SK-N-SH (cell line): ENCODE data around the gene CAPN5. TPM values are rescaled to one million over a fixed set of nuclear protein-coding genes. Genes with fewer than 3 reads are reported as not detected.

ENCODE experiments used
- CTCF ChIA-PET: fragments of 300-600, 350-600 bp; formaldehyde crosslinking; extraction: SDS; loops from one replicate; lab custom pipeline; 2021; lab: Yijun Ruan, JAX
- POLR2A ChIA-PET: fragments of 350-600 bp; sonication (Branson Sonifier 250); formaldehyde crosslinking; extraction: SDS; loops from one replicate; lab custom pipeline; 2020; ENCODE audit warnings: antibody characterized with exemption, inconsistent platforms; lab: Yijun Ruan, JAX
- DNase-seq: peaks from one replicate; pipeline ENCODE4 v3.0.0; 2012
- H2AFZ ChIP-seq: fragments of 200-600 bp; sonication (generic); 2 replicates; pipeline ENCODE4 v1.8.1; 2016; ENCODE audit warnings: antibody characterized with exemption, mild to moderate bottlenecking, low read depth
- H3F3A ChIP-seq: fragments of 200-600 bp; sonication (generic); replicated peaks from 2 replicates; pipeline ENCODE3; 2016; ENCODE audit warnings: antibody characterized with exemption, mild to moderate bottlenecking; ENCODE audit not compliant: insufficient read depth
- H3K27ac ChIP-seq, 2 experiments: fragments of 200-500 bp in 1 of 2; fragments of 200-600 bp in 1 of 2; sonication (Bioruptor generic) in 1 of 2; sonication (generic), shearing (Covaris generic) in 1 of 2; 2 replicates each; pipeline versions ENCODE4 v1.5.1 to v1.6.1; 2014 to 2016; ENCODE audit warnings: low read depth in 2 of 2, inconsistent platforms in 1 of 2, low read length in 1 of 2, mild to moderate bottlenecking in 1 of 2, mixed read lengths in 1 of 2
- H3K27me3 ChIP-seq: fragments of 200-600 bp; sonication (generic), shearing (Covaris generic); 2 replicates; pipeline ENCODE4 v1.6.1; 2016; ENCODE audit warnings: mixed run types; ENCODE audit not compliant: insufficient read depth
- H3K36me3 ChIP-seq, 2 experiments: fragments of 200-500 bp in 1 of 2; fragments of 200-600 bp in 1 of 2; sonication (Bioruptor generic) in 1 of 2; sonication (generic) in 1 of 2; replicated peaks in 1 of 2; 2 replicates each; pipeline versions ENCODE3 to v1.5.1; 2014 to 2016; ENCODE audit warnings: low read length in 1 of 2, mild to moderate bottlenecking in 1 of 2; ENCODE audit not compliant: insufficient read depth in 2 of 2, control insufficient read depth in 1 of 2
- H3K4me1 ChIP-seq, 2 experiments: fragments of 200-500 bp in 1 of 2; fragments of 200-600 bp in 1 of 2; sonication (Bioruptor generic) in 1 of 2; sonication (generic), shearing (Covaris generic) in 1 of 2; 2 replicates each; pipeline versions ENCODE4 v1.5.1 to v1.6.1; 2014 to 2016; ENCODE audit warnings: low read depth in 1 of 2, low read length in 1 of 2, mixed run types in 1 of 2; ENCODE audit not compliant: insufficient read depth in 2 of 2, control insufficient read depth in 1 of 2
- H3K4me2 ChIP-seq: fragments of 200-600 bp; sonication (generic), shearing (Covaris generic); 2 replicates; pipeline ENCODE4 v1.6.1; 2017; ENCODE audit warnings: mixed run types
- H3K4me3 ChIP-seq, 2 experiments: fragments of 200-500 bp in 1 of 2; fragments of 200-600 bp in 1 of 2; sonication (Bioruptor generic) in 1 of 2; sonication (generic), shearing (Covaris generic) in 1 of 2; 2 replicates each; pipeline versions ENCODE4 v1.5.1 to v1.8.1; 2014 to 2016; ENCODE audit warnings: low read depth in 2 of 2, inconsistent platforms in 1 of 2, low read length in 1 of 2, mild to moderate bottlenecking in 1 of 2, mixed read lengths in 1 of 2, moderate library complexity in 1 of 2
- H3K79me2 ChIP-seq: fragments of 200-600 bp; sonication (generic); 2 replicates; pipeline ENCODE4 v1.8.1; 2017; ENCODE audit warnings: mild to moderate bottlenecking; ENCODE audit not compliant: insufficient read depth
- H3K9ac ChIP-seq: fragments of 200-600 bp; sonication (generic); 2 replicates; pipeline ENCODE4 v1.6.1; 2017; ENCODE audit warnings: mixed run types
- H3K9me2 ChIP-seq: fragments of 200-600 bp; sonication (generic); 2 replicates; pipeline ENCODE4 v1.6.1; 2017; ENCODE audit warnings: mixed run types
- H3K9me3 ChIP-seq: fragments of 200-600 bp; sonication (generic); 2 replicates; pipeline ENCODE4 v1.6.1; 2017; ENCODE audit warnings: mixed run types, mild to moderate bottlenecking, moderate library complexity
- H4K20me1 ChIP-seq: fragments of 200-600 bp; sonication (generic); 2 replicates; pipeline ENCODE4 v1.6.1; 2017; ENCODE audit warnings: mild to moderate bottlenecking, mixed run types; ENCODE audit not compliant: insufficient read depth
- CHD2 ChIP-seq: fragments of 150-350 bp; IDR thresholded peaks from 2 replicates; pipeline ENCODE4 v1.6.1; 2018; ENCODE audit warnings: low read length; ENCODE audit not compliant: partially characterized antibody
- ELF1 ChIP-seq: IDR thresholded peaks from 2 replicates; pipeline ENCODE4 v1.4.0; 2012
- EZH2phosphoT487 ChIP-seq: fragments of 200-600 bp; sonication (generic); IDR thresholded peaks from 2 replicates; pipeline ENCODE4 v1.6.1; 2017; ENCODE audit warnings: low read depth, mixed run types, mild to moderate bottlenecking, antibody characterized with exemption, moderate library complexity, borderline replicate concordance
- GATA2 ChIP-seq: sonication (generic); formaldehyde crosslinking; IDR thresholded peaks from 2 replicates; pipeline ENCODE4 v1.5.0; 2020; ENCODE audit warnings: mild to moderate bottlenecking, missing genetic modification reagents
- MEF2A ChIP-seq: IDR thresholded peaks from 2 replicates; pipeline ENCODE4 v1.4.0; 2012; ENCODE audit warnings: low read depth, borderline replicate concordance
- MXI1 ChIP-seq: IDR thresholded peaks from 2 replicates; pipeline ENCODE4 v1.6.1; 2012; ENCODE audit warnings: mild to moderate bottlenecking, low read depth, low read length, improper control_type of control experiment
- NFIC ChIP-seq: IDR thresholded peaks from 2 replicates; pipeline ENCODE4 v1.4.0; 2012; ENCODE audit warnings: borderline replicate concordance
- NRF1 ChIP-seq: IDR thresholded peaks from 2 replicates; pipeline ENCODE4 v1.6.1; 2012; ENCODE audit warnings: low read depth, mild to moderate bottlenecking, low read length
- POLR2AphosphoS5 ChIP-seq: IDR thresholded peaks from 2 replicates; pipeline ENCODE4 v1.6.1; 2012; ENCODE audit warnings: low read depth, low read length
- RAD21 ChIP-seq: IDR thresholded peaks from 2 replicates; pipeline ENCODE4 v1.6.1; 2012; ENCODE audit warnings: mild to moderate bottlenecking, low read length
- RFX5 ChIP-seq: IDR thresholded peaks from 2 replicates; pipeline ENCODE4 v1.6.1; 2012; ENCODE audit warnings: mild to moderate bottlenecking, improper control_type of control experiment, low read length
- RXRA ChIP-seq: IDR thresholded peaks from 2 replicates; pipeline ENCODE4 v1.4.0; 2012; ENCODE audit warnings: low read depth, mild to moderate bottlenecking, borderline replicate concordance
- SIN3A ChIP-seq: IDR thresholded peaks from 2 replicates; pipeline ENCODE4 v1.6.1; 2012; ENCODE audit warnings: low read depth, mild to moderate bottlenecking, low read length, moderate library complexity, borderline replicate concordance
- TAF1 ChIP-seq: IDR thresholded peaks from 2 replicates; pipeline ENCODE4 v1.6.1; 2012; ENCODE audit warnings: low read depth, mild to moderate bottlenecking, low read length, moderate library complexity, borderline replicate concordance
- TEAD4 ChIP-seq: IDR thresholded peaks from 2 replicates; pipeline ENCODE4 v1.4.0; 2012; ENCODE audit warnings: mild to moderate bottlenecking, borderline replicate concordance; ENCODE audit not compliant: insufficient read depth
- WGBS: methylation state at CpG from one replicate; pipeline ENCODE4 v1.1.6; 2017; ENCODE audit warnings: low lambda C conversion rate; 5-methylcytosine and 5-hydroxymethylcytosine counted together
- polyA plus RNA-seq, 3 experiments: library from polyadenylated mRNA; depleted of rRNA; stranded (reverse); fragments of >200 nt; gene quantifications; 2 replicates each; pipeline ENCODE4 v1.2.3, GENCODE V29; 2012
- TF ChIP-seq, protein P1 (sequence below): IDR thresholded peaks from 2 replicates; pipeline ENCODE4 v1.6.1; 2012; ENCODE audit warnings: mild to moderate bottlenecking, low read depth, low read length, moderate library complexity
- TF ChIP-seq, protein P2 (sequence below): fragments of 150-350 bp; IDR thresholded peaks from 2 replicates; pipeline ENCODE4 v1.6.1; 2016; ENCODE audit warnings: mild to moderate bottlenecking, low read depth, low read length
- TF ChIP-seq, protein P3 (sequence below): IDR thresholded peaks from 2 replicates; pipeline ENCODE4 v1.4.0; 2012; ENCODE audit warnings: low read depth

The CAPN5 gene
- polyA plus RNA-seq, 1 of the 3 experiments (the other 2 are of a cell fraction), result 33.1 TPM

DNA sequence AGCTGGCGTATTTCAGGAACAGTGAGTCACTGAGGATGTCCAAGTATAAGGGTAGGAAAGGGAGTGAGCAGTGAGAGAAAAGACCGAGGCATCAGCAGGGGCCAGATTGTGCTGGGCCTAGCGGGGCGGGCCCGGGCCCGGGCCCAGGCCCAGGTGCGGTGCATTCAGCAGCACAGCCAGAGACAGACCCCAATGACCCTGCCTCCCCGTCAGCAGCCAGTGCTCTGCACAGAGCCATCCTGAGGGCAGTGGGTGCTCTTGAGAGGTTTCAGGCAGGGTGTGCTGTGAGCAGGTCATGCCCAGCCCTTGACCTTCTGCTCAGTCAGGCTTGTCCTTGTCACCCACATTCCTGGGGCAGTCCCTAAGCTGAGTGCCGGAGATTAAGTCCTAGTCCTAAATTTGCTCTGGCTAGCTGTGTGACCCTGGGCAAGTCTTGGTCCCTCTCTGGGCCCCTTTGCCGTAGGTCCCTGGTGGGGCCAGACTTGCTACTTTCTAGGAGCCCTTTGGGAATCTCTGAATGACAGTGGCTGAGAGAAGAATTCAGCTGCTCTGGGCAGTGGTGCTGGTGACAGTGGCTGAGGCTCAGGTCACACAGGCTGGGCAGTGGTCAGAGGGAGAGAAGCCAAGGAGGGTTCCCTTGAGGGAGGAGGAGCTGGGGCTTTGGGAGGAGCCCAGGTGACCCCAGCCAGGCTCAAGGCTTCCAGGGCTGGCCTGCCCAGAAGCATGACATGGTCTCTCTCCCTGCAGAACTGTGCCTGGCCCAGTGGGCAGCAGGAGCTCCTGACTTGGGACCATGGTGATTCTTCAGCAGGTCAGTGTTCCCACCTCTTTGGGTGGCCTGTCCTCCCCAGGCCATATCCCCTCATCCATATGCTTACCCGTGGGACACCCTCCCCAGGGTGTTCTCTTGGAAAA is 63.3 kb downstream of the CAPN5 start:
- ChIA-PET POLR2A (no interaction called here), CTCF (interaction anchor here (0.7 to 12.2 kb wide), 10 partner anchors 10 to 427 kb away, joined by 3 to 270 read pairs (median 4); no protein-coding TSS in a partner anchor)
- H3K9ac ChIP-seq, result no peak overlapping the region
- H3F3A ChIP-seq, result no peaks in the 10 kb centered on the region
- H2AFZ ChIP-seq, result no peak overlapping the region
- no peak overlapping the region for H3K4me3 ChIP-seq
- H3K27ac ChIP-seq, result no peak overlapping the region
- H3K27me3 ChIP-seq, result no peaks in the 10 kb centered on the region
- TF ChIP-seq RAD21, result no peak
- no peak for TF ChIP-seq NRF1
- TF ChIP-seq EZH2phosphoT487, result no peak
- no peak for TF ChIP-seq CHD2
- no peak for TF ChIP-seq TEAD4
- TF ChIP-seq RXRA, result no peak
- TF ChIP-seq ELF1, result no peak
- no peak for TF ChIP-seq POLR2AphosphoS5
- no peak for TF ChIP-seq MEF2A
- TF ChIP-seq, protein P1, sequence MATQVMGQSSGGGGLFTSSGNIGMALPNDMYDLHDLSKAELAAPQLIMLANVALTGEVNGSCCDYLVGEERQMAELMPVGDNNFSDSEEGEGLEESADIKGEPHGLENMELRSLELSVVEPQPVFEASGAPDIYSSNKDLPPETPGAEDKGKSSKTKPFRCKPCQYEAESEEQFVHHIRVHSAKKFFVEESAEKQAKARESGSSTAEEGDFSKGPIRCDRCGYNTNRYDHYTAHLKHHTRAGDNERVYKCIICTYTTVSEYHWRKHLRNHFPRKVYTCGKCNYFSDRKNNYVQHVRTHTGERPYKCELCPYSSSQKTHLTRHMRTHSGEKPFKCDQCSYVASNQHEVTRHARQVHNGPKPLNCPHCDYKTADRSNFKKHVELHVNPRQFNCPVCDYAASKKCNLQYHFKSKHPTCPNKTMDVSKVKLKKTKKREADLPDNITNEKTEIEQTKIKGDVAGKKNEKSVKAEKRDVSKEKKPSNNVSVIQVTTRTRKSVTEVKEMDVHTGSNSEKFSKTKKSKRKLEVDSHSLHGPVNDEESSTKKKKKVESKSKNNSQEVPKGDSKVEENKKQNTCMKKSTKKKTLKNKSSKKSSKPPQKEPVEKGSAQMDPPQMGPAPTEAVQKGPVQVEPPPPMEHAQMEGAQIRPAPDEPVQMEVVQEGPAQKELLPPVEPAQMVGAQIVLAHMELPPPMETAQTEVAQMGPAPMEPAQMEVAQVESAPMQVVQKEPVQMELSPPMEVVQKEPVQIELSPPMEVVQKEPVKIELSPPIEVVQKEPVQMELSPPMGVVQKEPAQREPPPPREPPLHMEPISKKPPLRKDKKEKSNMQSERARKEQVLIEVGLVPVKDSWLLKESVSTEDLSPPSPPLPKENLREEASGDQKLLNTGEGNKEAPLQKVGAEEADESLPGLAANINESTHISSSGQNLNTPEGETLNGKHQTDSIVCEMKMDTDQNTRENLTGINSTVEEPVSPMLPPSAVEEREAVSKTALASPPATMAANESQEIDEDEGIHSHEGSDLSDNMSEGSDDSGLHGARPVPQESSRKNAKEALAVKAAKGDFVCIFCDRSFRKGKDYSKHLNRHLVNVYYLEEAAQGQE, result no peak
- TF ChIP-seq, protein P2, sequence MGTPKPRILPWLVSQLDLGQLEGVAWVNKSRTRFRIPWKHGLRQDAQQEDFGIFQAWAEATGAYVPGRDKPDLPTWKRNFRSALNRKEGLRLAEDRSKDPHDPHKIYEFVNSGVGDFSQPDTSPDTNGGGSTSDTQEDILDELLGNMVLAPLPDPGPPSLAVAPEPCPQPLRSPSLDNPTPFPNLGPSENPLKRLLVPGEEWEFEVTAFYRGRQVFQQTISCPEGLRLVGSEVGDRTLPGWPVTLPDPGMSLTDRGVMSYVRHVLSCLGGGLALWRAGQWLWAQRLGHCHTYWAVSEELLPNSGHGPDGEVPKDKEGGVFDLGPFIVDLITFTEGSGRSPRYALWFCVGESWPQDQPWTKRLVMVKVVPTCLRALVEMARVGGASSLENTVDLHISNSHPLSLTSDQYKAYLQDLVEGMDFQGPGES, result no peak
- TF ChIP-seq RFX5, result no peak
- TF ChIP-seq TAF1, result no peak
- no peak for TF ChIP-seq NFIC
- no peak for TF ChIP-seq MXI1
- TF ChIP-seq, protein P3, sequence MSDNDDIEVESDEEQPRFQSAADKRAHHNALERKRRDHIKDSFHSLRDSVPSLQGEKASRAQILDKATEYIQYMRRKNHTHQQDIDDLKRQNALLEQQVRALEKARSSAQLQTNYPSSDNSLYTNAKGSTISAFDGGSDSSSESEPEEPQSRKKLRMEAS, result no peak
- TF ChIP-seq SIN3A, result no peak
- no peak for TF ChIP-seq GATA2 (CRISPR knock-in tag)
- H4K20me1 ChIP-seq, result no peaks in the 10 kb centered on the region
- H3K4me2 ChIP-seq, result no peak overlapping the region
- no peaks in the 10 kb centered on the region for H3K36me3 ChIP-seq
- H3K4me1 ChIP-seq, result peaks cover 0 to 42% of the 10 kb centered on the region in 2 experiments; a peak in 2 of 4 replicates
- no peaks in the 10 kb centered on the region for H3K9me3 ChIP-seq
- 96% methylated on average over 6 of the region's 11 CpGs for WGBS
- no peaks in the 10 kb centered on the region for H3K79me2 ChIP-seq
- no peak for DNase-seq
- no peaks in the 10 kb centered on the region for H3K9me2 ChIP-seq
